ENCODE measurements around the gene C16orf95.

The C16orf95 gene

GRCh38 chr16:87330257-87330624 is 13.0 kb upstream of the C16orf95 start:
- Histone ChIP-seq H3K27ac (ENCODE audit: low read length) (no peak overlapping the region), H3K4me1 (ENCODE audit: low read length) (no peaks in the 10 kb centered on the region), H3K79me2 (ENCODE audit: low read length) (no peaks in the 10 kb centered on the region), H4K20me1 (ENCODE audit: insufficient read depth, low read length) (no peaks in the 10 kb centered on the region), H3K9me3 (ENCODE audit: insufficient read depth, low read length) (no peaks in the 10 kb centered on the region), H2AFZ (ENCODE audit: low read depth, low read length) (no peak overlapping the region), H3K27me3 (ENCODE audit: low read depth, low read length) (no peaks in the 10 kb centered on the region), H3K9ac (ENCODE audit: low read length) (no peak overlapping the region), H3K36me3 (replicated peaks; ENCODE audit: low read depth, low read length) (no peaks in the 10 kb centered on the region), H3K4me3 (ENCODE audit: low read length) (no peak overlapping the region), H3K4me2 (ENCODE audit: low read length) (no peak overlapping the region)
- TF ChIP-seq CTCF (IDR thresholded peaks at IDR 0.05; ENCODE audit: low read depth, low read length) (no peak), EZH2phosphoT487 (IDR thresholded peaks at IDR 0.05; ENCODE audit: low read depth) (no peak)

- Histone ChIP-seq H3K36me3 (replicated peaks; ENCODE audit: low read depth, low read length) (no peaks in the 10 kb centered on the region), H2AFZ (ENCODE audit: low read depth, low read length) (no peak overlapping the region), H4K20me1 (ENCODE audit: insufficient read depth, low read length) (no peaks in the 10 kb centered on the region), H3K4me2 (ENCODE audit: low read length) (no peak overlapping the region), H3K27me3 (ENCODE audit: low read depth, low read length) (no peaks in the 10 kb centered on the region), H3K4me1 (ENCODE audit: low read length) (no peaks in the 10 kb centered on the region), H3K79me2 (ENCODE audit: low read length) (no peaks in the 10 kb centered on the region), H3K9ac (ENCODE audit: low read length) (no peak overlapping the region), H3K9me3 (ENCODE audit: insufficient read depth, low read length) (no peaks in the 10 kb centered on the region), H3K4me3 (ENCODE audit: low read length) (no peak overlapping the region), H3K27ac (ENCODE audit: low read length) (no peak overlapping the region)
- TF ChIP-seq EZH2phosphoT487 (IDR thresholded peaks at IDR 0.05; ENCODE audit: low read depth) = no peak
- TF ChIP-seq CTCF (IDR thresholded peaks at IDR 0.05; ENCODE audit: low read depth, low read length) = no peak
Measured at GRCh38 chr16:87329436-87330256, 12.5 kb upstream of the C16orf95 start.

GRCh38 chr16:87328846-87329245 is 11.7 kb upstream of the C16orf95 start:
- Histone ChIP-seq H3K27me3 (ENCODE audit: low read depth, low read length) (no peaks in the 10 kb centered on the region), H3K4me1 (ENCODE audit: low read length) (no peaks in the 10 kb centered on the region), H2AFZ (ENCODE audit: low read depth, low read length) (no peak overlapping the region), H3K9me3 (ENCODE audit: insufficient read depth, low read length) (no peaks in the 10 kb centered on the region), H4K20me1 (ENCODE audit: insufficient read depth, low read length) (no peaks in the 10 kb centered on the region), H3K36me3 (replicated peaks; ENCODE audit: low read depth, low read length) (no peaks in the 10 kb centered on the region), H3K9ac (ENCODE audit: low read length) (no peak overlapping the region), H3K79me2 (ENCODE audit: low read length) (no peaks in the 10 kb centered on the region), H3K4me3 (ENCODE audit: low read length) (no peak overlapping the region), H3K4me2 (ENCODE audit: low read length) (no peak overlapping the region), H3K27ac (ENCODE audit: low read length) (no peak overlapping the region)
- TF ChIP-seq EZH2phosphoT487 (IDR thresholded peaks at IDR 0.05; ENCODE audit: low read depth) = no peak
- TF ChIP-seq CTCF (IDR thresholded peaks at IDR 0.05; ENCODE audit: low read depth, low read length) = no peak

GRCh38 chr16:87327798-87328495 is 10.8 kb upstream of the C16orf95 start:
- Histone ChIP-seq H3K27ac (ENCODE audit: low read length) (no peak overlapping the region), H3K4me3 (ENCODE audit: low read length) (no peak overlapping the region)

More at GRCh38 chr16:87327798-87328495, 10.8 kb upstream of the C16orf95 start:
- Histone ChIP-seq H4K20me1 (ENCODE audit: insufficient read depth, low read length) (no peaks in the 10 kb centered on the region), H3K4me2 (ENCODE audit: low read length) (no peak overlapping the region), H3K79me2 (ENCODE audit: low read length) (no peaks in the 10 kb centered on the region), H3K27me3 (ENCODE audit: low read depth, low read length) (no peaks in the 10 kb centered on the region), H3K9ac (ENCODE audit: low read length) (no peak overlapping the region), H2AFZ (ENCODE audit: low read depth, low read length) (no peak overlapping the region), H3K9me3 (ENCODE audit: insufficient read depth, low read length) (no peaks in the 10 kb centered on the region), H3K36me3 (replicated peaks; ENCODE audit: low read depth, low read length) (no peaks in the 10 kb centered on the region), H3K4me1 (ENCODE audit: low read length) (no peaks in the 10 kb centered on the region)
- TF ChIP-seq CTCF (IDR thresholded peaks at IDR 0.05; ENCODE audit: low read depth, low read length) (no peak), EZH2phosphoT487 (IDR thresholded peaks at IDR 0.05; ENCODE audit: low read depth) (no peak)

Data from OCI-LY3 (cell line).